SK-N-SH treated with all-trans-retinoic acid at 6 μM for 48 hours (cell line): Measurements from ENCODE around the gene FETUB.

Experiments used
- ATAC-seq: fragments of 200-7000 bp; cut with Tn5 transposase; 3 replicates; pipeline ENCODE4 v1.9.1; 2020; ENCODE audit warnings: mild to moderate bottlenecking, moderate library complexity
- ARNTL ChIP-seq: fragments of 450-650 bp; formaldehyde crosslinking; IDR thresholded peaks from 2 replicates; pipeline ENCODE4 v1.5.0; 2020; ENCODE audit warnings: low read depth, mild to moderate bottlenecking, moderate library complexity, borderline replicate concordance
- CSRNP3 ChIP-seq: fragments of 250-450 bp; sonication (Bioruptor Pico); IDR thresholded peaks from 2 replicates; pipeline ENCODE4 v1.5.1; 2021; ENCODE audit warnings: mild to moderate bottlenecking, moderate library complexity
- ESRRG ChIP-seq: fragments of 250-450 bp; sonication (Bioruptor Pico); IDR thresholded peaks from 2 replicates; pipeline ENCODE4 v1.6.1; 2021; ENCODE audit warnings: mild to moderate bottlenecking
- GLIS3 ChIP-seq: fragments of 250-450 bp; sonication (Bioruptor Pico); IDR thresholded peaks from 2 replicates; pipeline ENCODE4 v1.5.0; 2020; ENCODE audit warnings: mild to moderate bottlenecking, moderate library complexity
- ISL1 ChIP-seq: fragments of 250-450 bp; sonication (Bioruptor Pico); IDR thresholded peaks from 2 replicates; pipeline ENCODE4 v2.1.2; 2022; ENCODE audit warnings: mild to moderate bottlenecking, moderate library complexity
- OSR1 ChIP-seq: fragments of 250-450 bp; sonication (Bioruptor Pico); IDR thresholded peaks from 2 replicates; pipeline ENCODE4 v1.8.0; 2022; ENCODE audit warnings: moderate library complexity, mild to moderate bottlenecking, inconsistent platforms
- PPARA ChIP-seq: fragments of 250-450 bp; sonication (Bioruptor Pico); IDR thresholded peaks from 2 replicates; pipeline ENCODE4 v1.5.0; 2020; ENCODE audit warnings: mild to moderate bottlenecking, borderline replicate concordance
- RARB ChIP-seq: fragments of 250-450 bp; sonication (Bioruptor Pico); IDR thresholded peaks from 2 replicates; pipeline ENCODE4 v1.8.0; 2021; ENCODE audit warnings: mild to moderate bottlenecking, moderate library complexity
- SNAI2 ChIP-seq: fragments of 250-450 bp; sonication (Bioruptor Pico); IDR thresholded peaks from 2 replicates; pipeline ENCODE4 v1.5.0; 2020; ENCODE audit warnings: mild to moderate bottlenecking, moderate library complexity
- TCF4 ChIP-seq: fragments of 250-450 bp; sonication (Bioruptor Pico); IDR thresholded peaks from 2 replicates; pipeline ENCODE4 v1.8.0; 2021; ENCODE audit warnings: mild to moderate bottlenecking, moderate library complexity, borderline replicate concordance
- TOX ChIP-seq: fragments of 250-450 bp; sonication (Bioruptor Pico); IDR thresholded peaks from 2 replicates; pipeline ENCODE4 v1.8.0; 2021; ENCODE audit warnings: mild to moderate bottlenecking, moderate library complexity, borderline replicate concordance
- TSHZ2 ChIP-seq: fragments of 250-450 bp; sonication (Bioruptor Pico); IDR thresholded peaks from 2 replicates; pipeline ENCODE4 v1.5.0; 2020; ENCODE audit warnings: mild to moderate bottlenecking, moderate library complexity
- ZC3H10 ChIP-seq: fragments of 250-450 bp; sonication (Bioruptor Pico); IDR thresholded peaks from 2 replicates; pipeline ENCODE4 v1.5.1; 2021; ENCODE audit warnings: mild to moderate bottlenecking, moderate library complexity
- ZFP3 ChIP-seq: fragments of 250-450 bp; sonication (Bioruptor Pico); IDR thresholded peaks from 2 replicates; pipeline ENCODE4 v1.5.0; 2020; ENCODE audit warnings: mild to moderate bottlenecking, moderate library complexity
- ZNF565 ChIP-seq: fragments of 450-650 bp; formaldehyde crosslinking; conservative IDR thresholded peaks from 2 replicates; pipeline ENCODE4 v1.5.0; 2020; ENCODE audit warnings: low read depth, mild to moderate bottlenecking, moderate library complexity
- ZNF70 ChIP-seq: fragments of 450-650 bp; formaldehyde crosslinking; IDR thresholded peaks from 2 replicates; pipeline ENCODE4 v1.5.0; 2020; ENCODE audit warnings: mild to moderate bottlenecking, moderate library complexity
- ZNF8 ChIP-seq: fragments of 450-650 bp; formaldehyde crosslinking; IDR thresholded peaks from 2 replicates; pipeline ENCODE4 v1.5.0; 2020; ENCODE audit warnings: mild to moderate bottlenecking, moderate library complexity
- TF ChIP-seq, protein P1 (sequence below): fragments of 250-450 bp; sonication (Bioruptor Pico); IDR thresholded peaks from 2 replicates; pipeline ENCODE4 v1.5.1; 2020; ENCODE audit warnings: low read depth, mild to moderate bottlenecking, moderate library complexity
- TF ChIP-seq, protein P2 (sequence below): fragments of 250-450 bp; sonication (Bioruptor Pico); IDR thresholded peaks from 2 replicates; pipeline ENCODE4 v1.8.0; 2021; ENCODE audit warnings: low read depth, mild to moderate bottlenecking, moderate library complexity, borderline replicate concordance
- TF ChIP-seq, protein P3 (sequence below): fragments of 250-450 bp; sonication (Bioruptor Pico); IDR thresholded peaks from 2 replicates; pipeline ENCODE4 v1.8.0; 2020; ENCODE audit warnings: mild to moderate bottlenecking, moderate library complexity, borderline replicate concordance

The FETUB gene

GRCh38 chr3:186644683-186645082 is 4.5 kb downstream of the FETUB start:
- ATAC-seq, result no peak
- TF ChIP-seq ZNF8 (CRISPR knock-in tag) (no peak), TOX (CRISPR knock-in tag) (no peak), SNAI2 (CRISPR knock-in tag) (no peak), ZFP3 (CRISPR knock-in tag) (no peak), ZNF70 (no peak), ZNF565 (no peak), OSR1 (CRISPR knock-in tag) (no peak), GLIS3 (CRISPR knock-in tag) (no peak), PPARA (CRISPR knock-in tag) (no peak), ISL1 (CRISPR knock-in tag) (no peak)
- TF ChIP-seq, protein P1, sequence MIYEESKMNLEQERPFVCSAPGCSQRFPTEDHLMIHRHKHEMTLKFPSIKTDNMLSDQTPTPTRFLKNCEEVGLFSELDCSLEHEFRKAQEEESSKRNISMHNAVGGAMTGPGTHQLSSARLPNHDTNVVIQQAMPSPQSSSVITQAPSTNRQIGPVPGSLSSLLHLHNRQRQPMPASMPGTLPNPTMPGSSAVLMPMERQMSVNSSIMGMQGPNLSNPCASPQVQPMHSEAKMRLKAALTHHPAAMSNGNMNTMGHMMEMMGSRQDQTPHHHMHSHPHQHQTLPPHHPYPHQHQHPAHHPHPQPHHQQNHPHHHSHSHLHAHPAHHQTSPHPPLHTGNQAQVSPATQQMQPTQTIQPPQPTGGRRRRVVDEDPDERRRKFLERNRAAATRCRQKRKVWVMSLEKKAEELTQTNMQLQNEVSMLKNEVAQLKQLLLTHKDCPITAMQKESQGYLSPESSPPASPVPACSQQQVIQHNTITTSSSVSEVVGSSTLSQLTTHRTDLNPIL (CRISPR knock-in tag), result no peak

DNA sequence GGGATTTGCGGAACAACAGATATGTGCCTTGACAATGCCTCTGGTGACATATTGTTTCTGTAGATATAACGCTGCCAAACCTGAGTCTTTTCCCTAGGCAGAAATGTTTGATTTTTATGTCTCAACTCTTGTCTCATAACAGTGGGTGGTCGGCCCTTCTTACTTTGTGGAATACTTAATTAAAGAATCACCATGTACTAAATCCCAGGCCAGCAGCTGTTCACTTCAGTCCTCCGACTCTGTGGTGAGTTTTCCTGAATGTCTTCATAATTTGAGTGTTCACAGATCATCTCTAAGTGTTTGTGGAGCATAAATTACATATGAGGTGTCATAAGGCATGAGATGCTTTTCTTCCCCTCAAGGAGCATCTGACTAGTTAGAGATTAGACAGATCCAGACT is 5.9 kb downstream of the FETUB start:
- no peak for ATAC-seq
- no peak for TF ChIP-seq ESRRG (CRISPR knock-in tag)
- TF ChIP-seq, protein P2, sequence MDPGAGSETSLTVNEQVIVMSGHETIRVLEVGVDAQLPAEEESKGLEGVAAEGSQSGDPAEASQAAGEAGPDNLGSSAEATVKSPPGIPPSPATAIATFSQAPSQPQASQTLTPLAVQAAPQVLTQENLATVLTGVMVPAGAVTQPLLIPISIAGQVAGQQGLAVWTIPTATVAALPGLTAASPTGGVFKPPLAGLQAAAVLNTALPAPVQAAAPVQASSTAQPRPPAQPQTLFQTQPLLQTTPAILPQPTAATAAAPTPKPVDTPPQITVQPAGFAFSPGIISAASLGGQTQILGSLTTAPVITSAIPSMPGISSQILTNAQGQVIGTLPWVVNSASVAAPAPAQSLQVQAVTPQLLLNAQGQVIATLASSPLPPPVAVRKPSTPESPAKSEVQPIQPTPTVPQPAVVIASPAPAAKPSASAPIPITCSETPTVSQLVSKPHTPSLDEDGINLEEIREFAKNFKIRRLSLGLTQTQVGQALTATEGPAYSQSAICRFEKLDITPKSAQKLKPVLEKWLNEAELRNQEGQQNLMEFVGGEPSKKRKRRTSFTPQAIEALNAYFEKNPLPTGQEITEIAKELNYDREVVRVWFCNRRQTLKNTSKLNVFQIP, result no peak
- no peak for TF ChIP-seq TCF4 (CRISPR knock-in tag)
- no peak for TF ChIP-seq ISL1 (CRISPR knock-in tag)
- TF ChIP-seq, protein P3, sequence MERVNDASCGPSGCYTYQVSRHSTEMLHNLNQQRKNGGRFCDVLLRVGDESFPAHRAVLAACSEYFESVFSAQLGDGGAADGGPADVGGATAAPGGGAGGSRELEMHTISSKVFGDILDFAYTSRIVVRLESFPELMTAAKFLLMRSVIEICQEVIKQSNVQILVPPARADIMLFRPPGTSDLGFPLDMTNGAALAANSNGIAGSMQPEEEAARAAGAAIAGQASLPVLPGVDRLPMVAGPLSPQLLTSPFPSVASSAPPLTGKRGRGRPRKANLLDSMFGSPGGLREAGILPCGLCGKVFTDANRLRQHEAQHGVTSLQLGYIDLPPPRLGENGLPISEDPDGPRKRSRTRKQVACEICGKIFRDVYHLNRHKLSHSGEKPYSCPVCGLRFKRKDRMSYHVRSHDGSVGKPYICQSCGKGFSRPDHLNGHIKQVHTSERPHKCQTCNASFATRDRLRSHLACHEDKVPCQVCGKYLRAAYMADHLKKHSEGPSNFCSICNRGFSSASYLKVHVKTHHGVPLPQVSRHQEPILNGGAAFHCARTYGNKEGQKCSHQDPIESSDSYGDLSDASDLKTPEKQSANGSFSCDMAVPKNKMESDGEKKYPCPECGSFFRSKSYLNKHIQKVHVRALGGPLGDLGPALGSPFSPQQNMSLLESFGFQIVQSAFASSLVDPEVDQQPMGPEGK (CRISPR knock-in tag), result no peak
- TF ChIP-seq OSR1 (CRISPR knock-in tag), result no peak
- no peak for TF ChIP-seq TOX (CRISPR knock-in tag)
- TF ChIP-seq ZC3H10, result no peak
- TF ChIP-seq RARB, result no peak
- no peak for TF ChIP-seq ARNTL (CRISPR knock-in tag)
- TF ChIP-seq TSHZ2 (CRISPR knock-in tag), result no peak
- no peak for TF ChIP-seq CSRNP3
- no peak for TF ChIP-seq PPARA (CRISPR knock-in tag)

DNA sequence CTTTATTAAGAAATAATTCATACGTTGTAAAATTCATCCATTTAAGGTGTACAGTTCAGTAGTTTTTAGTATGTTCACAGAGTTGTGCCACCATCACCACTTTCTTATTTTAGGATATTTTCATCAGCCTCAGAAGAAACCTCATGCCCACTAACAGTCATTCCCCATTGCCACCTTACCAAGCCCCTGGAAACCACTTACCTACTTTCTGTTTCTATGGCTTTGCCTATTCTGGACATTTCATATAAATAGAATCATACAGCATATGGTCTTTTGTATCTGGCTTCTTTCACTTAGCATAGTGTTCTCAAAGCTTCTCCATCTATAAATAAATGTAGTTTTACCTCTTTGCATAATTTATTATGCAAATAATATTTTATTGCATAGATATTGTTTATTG is 6.6 kb downstream of the FETUB start:
- no peak for ATAC-seq
- TF ChIP-seq OSR1 (CRISPR knock-in tag) (no peak), ZNF8 (CRISPR knock-in tag) (no peak), CSRNP3 (no peak)
- TF ChIP-seq, all 23 proteins: peak for 0
